H4 (cell line): ENCODE data around the gene ERC2. TPM values are rescaled to one million over a fixed set of nuclear protein-coding genes. Genes with fewer than 3 reads are reported as not detected.
A peak's percentile ranks its signal among the peaks of the same experiment; 100 is the strongest.
"Not testable (repeated sequence)": the region's sequence is repeated elsewhere in the genome, so short reads cannot be mapped to it uniquely, and the experiment has no call there.

Experiments used
- DNase-seq: peaks from one replicate; pipeline ENCODE4 v3.0.0-alpha.2; 2015; ENCODE audit warnings: low spot score
- total RNA-seq: library from RNA; depleted of rRNA; stranded (reverse); fragments of >200 nt; shearing (Covaris generic); gene quantifications from 2 replicates; pipeline ENCODE4 v1.2.3, GENCODE V29; 2014

The ERC2 gene
- total RNA-seq, 1 experiment from 2014 or later: 1.6 TPM

- not testable (repeated sequence) for DNase-seq
Observed at GRCh38 chr3:56066405-56066804, 401.9 kb downstream of the ERC2 start.

- no peak for DNase-seq
Observed at GRCh38 chr3:56064684-56065083, 403.6 kb downstream of the ERC2 start.

DNA sequence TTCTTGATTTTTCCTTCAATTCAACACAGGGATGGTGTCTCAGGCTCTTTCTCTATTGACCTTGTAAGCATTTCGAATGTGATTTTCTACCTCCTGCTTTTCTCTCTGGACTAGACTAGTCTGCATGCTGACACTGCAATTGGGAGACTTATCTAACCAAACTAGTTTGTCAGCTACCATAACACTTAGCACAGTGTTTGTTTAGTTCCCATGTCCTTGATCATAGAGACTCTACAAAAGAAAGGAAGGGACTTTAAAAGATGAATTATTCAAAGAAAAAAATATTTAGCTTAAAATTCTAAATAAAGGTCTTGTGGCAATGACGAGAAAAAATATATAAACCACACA, 407.0 kb downstream of the ERC2 start:
- DNase-seq: no peak

GRCh38 chr3:56060521-56061278, 407.6 kb downstream of the ERC2 start:
- no peak for DNase-seq

DNA sequence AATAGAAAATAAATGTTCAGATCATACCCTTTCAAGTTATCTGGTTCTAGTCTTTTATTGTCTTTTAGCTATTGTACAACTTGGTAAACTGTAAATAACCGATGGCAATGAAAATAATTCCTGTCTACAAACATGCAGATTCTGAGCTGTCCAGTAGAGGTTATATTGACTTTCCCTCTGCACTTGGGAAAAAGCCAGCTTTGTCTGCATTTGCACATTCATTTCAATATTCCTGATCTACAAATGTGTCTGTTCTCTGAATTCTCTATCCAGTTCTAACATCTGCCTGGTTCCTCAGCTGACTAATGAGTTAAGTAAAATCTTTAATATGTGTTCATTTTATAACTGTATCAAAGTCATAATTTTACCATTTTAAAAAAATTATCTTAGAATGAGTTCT, 408.5 kb downstream of the ERC2 start:
- DNase-seq: no peak

DNA sequence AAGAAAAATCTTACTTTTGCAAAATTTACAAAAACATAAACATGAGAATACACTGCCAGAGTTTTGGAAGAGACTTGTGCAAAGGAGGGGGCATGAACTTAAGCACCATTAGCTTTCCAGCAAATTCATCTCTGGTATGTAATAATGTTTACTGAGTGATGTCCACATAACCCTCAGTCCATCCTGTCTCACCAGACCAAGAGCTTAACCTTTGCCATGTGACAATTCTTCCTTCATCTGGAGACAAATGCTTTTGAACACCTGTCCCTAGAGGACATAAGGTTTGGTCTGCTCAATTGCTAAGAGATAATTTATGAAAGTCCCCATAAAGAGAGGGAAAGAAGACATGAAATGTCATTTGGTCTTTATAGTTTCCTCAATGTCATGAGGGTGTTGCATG, 412.3 kb downstream of the ERC2 start:
- no peak for DNase-seq

GRCh38 chr3:56055546-56055945, 412.7 kb downstream of the ERC2 start:
- DNase-seq: peak; percentile 51

DNA sequence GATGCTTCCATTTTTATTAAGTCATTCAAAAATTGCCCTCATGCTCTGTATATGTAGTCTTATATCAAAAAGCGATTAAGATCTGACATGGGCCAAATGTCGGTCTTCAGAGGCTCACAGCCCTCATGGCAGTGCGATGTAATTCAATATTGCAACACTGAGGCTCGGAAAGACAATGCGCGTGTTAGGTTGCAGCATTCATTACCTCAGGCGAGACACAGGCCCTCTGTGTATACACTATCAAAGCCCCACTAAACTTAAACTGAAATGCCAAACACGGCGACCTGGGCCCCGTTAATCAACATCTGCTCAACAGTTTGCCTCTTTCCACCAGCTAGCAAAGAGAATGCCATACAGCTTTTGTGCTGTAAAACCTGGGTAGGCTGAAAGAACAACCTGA, 413.4 kb downstream of the ERC2 start:
- no peak for DNase-seq

DNA sequence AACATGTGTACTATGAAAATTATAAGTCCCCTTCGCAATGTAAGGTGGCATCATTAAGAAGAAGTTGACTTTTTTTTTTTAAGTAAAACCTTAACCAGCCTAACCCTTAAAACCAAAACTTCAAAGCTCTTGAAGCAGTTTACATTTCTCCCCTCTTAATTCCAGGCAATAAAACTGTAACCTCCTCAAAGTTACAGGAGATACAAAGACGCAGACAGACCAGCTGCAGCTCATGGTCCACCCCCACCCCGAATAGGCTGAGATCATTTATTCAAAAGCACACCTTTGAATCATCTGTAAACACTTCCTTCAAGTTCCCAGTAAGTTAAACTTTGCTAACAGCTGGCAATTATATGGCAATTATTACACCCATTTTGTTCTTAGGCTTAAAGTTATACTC, 414.5 kb downstream of the ERC2 start:
- no peak for DNase-seq

DNA sequence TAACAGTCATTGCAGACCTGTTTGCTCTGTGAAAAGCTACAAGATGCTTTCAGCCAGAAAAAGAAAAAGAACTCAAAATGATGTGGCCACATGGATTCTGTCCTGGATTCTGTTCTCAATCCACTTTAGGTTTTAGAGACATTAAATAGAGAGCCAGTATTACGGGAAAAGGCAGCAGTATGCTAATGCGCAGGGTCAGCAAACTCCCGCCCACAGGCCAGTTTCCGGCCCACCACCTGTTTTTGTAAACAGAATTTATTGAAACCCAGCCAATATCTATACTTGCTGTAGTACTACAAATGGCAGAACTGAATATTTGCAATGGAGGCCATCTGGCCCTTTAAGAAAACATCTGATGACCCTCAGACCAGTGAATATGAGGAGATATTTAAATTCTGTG, 416.1 kb downstream of the ERC2 start:
- DNase-seq: no peak

- DNase-seq: no peak
Observed at GRCh38 chr3:56051052-56051451, 417.2 kb downstream of the ERC2 start.

DNA sequence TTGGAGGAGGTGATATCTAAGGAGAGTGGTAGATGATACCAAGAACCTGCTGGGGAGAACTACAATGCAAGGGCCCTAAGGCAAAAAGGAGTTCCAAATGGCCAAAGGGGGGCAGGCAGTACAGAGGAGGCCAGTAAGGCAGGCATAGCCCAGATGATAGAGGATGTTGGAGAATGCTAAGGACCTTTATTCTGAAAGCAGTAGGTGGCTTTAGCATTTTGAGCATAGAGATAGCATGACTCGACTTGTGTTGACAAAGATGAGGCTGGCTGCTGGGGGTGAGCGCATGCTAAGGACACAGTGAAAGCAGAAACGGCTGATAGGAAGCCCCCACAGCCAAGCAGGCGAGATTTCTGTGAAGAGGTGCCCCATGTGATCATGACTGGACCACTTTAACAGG, 419.3 kb downstream of the ERC2 start:
- no peak for DNase-seq

GRCh38 chr3:56048331-56048730, 419.9 kb downstream of the ERC2 start:
- no peak for DNase-seq

DNA sequence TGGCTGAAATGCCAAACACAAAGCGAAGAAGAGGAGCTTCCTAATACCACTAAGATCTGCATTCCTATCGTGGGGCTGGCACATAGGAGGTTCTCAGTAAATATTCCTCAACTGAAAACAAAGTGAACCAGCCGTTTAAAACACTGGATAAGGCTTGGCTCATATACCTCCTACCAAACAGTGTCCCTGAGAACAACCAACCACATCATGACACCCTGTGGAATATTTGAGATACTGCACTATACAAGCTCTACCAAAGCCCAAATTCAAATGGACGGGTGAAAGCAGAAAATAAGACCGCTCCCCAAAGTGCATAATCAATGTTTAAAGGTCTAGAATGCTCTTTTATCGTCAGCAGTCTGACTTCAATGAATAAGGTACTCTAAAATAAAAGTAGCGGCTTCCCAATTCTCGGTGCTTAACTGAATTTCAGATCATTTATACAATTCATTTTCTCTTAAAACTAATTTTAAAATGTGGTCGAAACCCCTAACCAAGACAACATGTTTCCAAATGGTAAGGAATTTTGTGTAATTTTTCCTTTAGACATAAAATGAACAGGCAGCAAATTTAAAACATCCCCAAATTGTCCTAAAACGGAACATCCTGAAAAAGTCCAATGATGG, 425.8 kb downstream of the ERC2 start:
- DNase-seq: peak; percentile 51

- DNase-seq: no peak
Observed at GRCh38 chr3:56025326-56025725, 442.9 kb downstream of the ERC2 start.

GRCh38 chr3:56023546-56023945, 444.7 kb downstream of the ERC2 start:
- DNase-seq: no peak

GRCh38 chr3:56022619-56023018, 445.6 kb downstream of the ERC2 start:
- no peak for DNase-seq

DNA sequence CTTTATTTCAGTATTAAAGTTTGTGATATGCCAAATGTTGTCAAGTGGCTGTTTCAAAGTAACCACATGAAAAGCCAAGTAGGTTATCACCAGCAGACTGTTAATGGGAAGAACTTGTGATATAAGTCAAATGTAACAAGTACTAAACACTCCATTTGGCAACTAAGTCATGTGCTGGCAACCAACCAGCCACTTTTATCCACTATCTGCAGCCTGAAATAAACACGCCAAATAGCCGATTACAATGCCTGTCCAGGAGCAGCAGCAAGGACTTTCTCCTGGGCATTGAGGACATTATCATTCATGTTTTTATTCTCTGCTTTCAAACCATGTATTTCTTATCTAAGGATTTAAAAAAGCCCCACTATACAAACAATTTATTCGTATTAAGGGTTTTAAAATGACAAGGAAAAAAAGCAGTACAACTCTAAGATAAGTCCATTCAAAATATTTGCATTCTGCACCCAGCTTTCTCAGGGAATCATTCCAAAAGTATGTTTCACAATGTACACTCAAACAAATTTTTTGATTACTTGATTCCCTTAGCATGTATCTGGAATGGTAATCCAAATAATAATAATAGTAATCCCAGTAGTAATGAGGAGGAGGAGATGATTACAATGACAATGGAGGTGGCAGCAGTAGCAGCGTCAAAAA, 448.6 kb downstream of the ERC2 start:
- DNase-seq: no peak

DNA sequence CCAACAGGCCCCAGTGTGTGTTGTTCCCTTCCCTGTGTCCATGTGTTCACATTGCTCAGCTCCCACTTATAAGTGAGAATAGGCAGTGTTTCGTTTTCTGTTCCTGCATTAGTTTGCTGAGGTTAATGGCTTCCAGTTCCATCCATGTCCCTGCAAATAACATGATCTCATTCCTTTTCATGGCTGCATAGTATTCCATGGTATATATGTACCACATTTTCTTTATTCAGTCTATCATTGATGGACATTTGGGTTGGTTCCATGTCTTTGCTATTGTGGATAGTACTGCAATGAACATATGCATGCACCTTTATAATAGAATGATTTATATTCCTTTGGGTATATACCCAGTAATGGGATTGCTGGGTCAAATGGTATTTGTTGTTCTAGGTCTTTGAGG, 452.9 kb downstream of the ERC2 start:
- DNase-seq: not testable (repeated sequence)

DNA sequence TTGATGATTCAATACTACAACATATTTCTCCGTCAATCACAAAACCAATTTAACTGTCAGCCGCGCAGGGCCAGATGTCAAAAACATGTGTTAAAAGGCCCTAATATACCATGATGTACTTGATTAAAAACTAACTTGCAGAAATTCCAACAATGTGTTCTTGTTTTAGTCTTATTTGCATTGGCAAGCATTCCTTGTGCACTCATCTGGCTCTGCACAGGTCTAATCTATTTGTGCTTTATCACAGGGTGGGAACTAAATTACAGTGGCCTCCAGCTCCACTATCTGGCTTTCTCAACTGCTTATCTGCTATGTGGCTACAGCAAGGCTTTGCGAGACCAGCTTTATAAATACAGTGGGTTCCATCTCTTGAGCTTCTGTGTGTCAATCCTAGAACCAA, 455.5 kb downstream of the ERC2 start:
- no peak for DNase-seq

- peak; percentile 79 for DNase-seq
Observed at GRCh38 chr3:56005196-56005805, 463.0 kb downstream of the ERC2 start.

- DNase-seq: no peak
Observed at GRCh38 chr3:56003129-56003528, 465.1 kb downstream of the ERC2 start.

DNA sequence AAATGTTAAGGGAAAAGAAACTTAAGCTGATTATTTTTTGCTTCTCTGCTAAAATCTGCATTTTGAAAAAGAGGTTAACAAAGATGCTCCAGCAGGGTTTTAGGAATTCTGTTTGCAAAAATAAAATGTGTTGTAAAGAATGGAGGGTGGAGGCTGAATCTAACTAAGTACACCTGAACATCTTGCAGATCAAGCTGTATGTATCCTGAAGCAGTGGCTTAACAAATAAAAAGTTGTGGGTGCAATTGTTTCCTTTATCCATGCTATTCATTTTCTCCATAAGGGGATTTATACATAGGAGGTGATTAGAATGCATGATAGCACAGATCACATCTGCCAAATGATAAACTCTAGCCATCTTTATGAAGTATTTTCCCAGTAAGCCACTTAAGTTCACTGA, 466.3 kb downstream of the ERC2 start:
- DNase-seq: no peak
